PFSK-1 (cell line): ENCODE data around the gene LRRC27.

Experiments used
- FOXP2 ChIP-seq: optimal IDR thresholded peaks from 2 replicates; pipeline ENCODE3; 2011; ENCODE audit warnings: borderline replicate concordance, control low read depth, inconsistent platforms; ENCODE audit not compliant: insufficient read depth; ENCODE audit errors: extremely low read length, extremely low read depth
- POLR2AphosphoS5 ChIP-seq: IDR thresholded peaks from 2 replicates; pipeline ENCODE4 v1.6.1; 2012; ENCODE audit warnings: low read depth, mild to moderate bottlenecking, control low read depth, low read length, moderate library complexity
- REST ChIP-seq, 2 experiments: IDR thresholded peaks; 2 replicates each; pipeline versions ENCODE4 v1.6.1 to v1.8.0; 2011 to 2012; ENCODE audit warnings: low read depth in 2 of 2, low read length in 2 of 2, control low read depth in 1 of 2, inconsistent platforms in 1 of 2, mild to moderate bottlenecking in 1 of 2, moderate library complexity in 1 of 2; ENCODE audit not compliant: insufficient read depth in 1 of 2
- SIN3A ChIP-seq: IDR thresholded peaks from 2 replicates; pipeline ENCODE4 v1.6.1; 2012; ENCODE audit warnings: mild to moderate bottlenecking, low read length, moderate library complexity, borderline replicate concordance; ENCODE audit not compliant: insufficient read depth
- TAF1 ChIP-seq: IDR thresholded peaks from 2 replicates; pipeline ENCODE4 v1.6.1; 2012; ENCODE audit warnings: low read length, control low read depth, borderline replicate concordance; ENCODE audit not compliant: insufficient read depth

Gene LRRC27

GRCh38 chr10:132425757-132426155 is 93.8 kb downstream of the LRRC27 start:
- TF ChIP-seq TAF1, result no peak
- no peak for TF ChIP-seq POLR2AphosphoS5
- no peak for TF ChIP-seq FOXP2
- TF ChIP-seq REST (IDR thresholded peaks at IDR 0.05; ENCODE audit: insufficient read depth in 1 of 2, low read depth in 2 of 2, low read length in 2 of 2), result no peak
- no peak for TF ChIP-seq SIN3A

DNA sequence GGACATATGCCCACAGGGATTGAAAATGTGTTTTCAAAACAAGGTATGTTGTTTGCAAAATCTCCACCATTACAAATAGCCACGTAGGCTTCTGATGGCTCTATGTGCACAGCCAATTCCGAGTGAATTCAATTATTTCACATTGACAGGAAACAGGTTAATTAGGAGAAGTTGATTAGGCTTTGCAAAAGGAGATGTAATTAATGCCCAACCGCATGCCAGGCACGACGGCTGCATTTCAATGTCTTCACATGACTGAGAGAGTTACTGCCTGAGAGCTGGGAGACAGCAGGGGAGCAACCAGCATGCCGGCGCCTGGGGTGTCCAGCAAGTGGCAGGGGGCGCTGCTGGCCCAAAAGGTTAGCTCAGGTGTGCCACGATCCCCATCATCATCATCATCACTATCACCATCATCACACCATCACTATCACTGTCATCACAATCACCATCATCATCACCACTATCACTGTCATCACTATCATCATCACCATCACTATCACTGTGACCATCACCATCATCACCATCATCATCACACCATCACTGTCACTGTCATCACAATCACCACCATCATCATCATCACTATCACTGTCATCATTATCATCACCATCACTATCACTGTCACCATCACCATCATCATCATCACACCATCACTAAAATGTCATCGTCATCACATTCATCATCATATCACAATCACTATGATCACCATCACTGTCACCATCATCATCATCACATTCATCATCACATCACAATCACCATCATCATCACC is 95.2 kb downstream of the LRRC27 start:
- TF ChIP-seq SIN3A, result no peak
- TF ChIP-seq POLR2AphosphoS5, result no peak
- no peak for TF ChIP-seq TAF1
- TF ChIP-seq FOXP2, result no peak
- no peak for TF ChIP-seq REST (IDR thresholded peaks at IDR 0.05; ENCODE audit: insufficient read depth in 1 of 2, low read depth in 2 of 2, low read length in 2 of 2)

DNA sequence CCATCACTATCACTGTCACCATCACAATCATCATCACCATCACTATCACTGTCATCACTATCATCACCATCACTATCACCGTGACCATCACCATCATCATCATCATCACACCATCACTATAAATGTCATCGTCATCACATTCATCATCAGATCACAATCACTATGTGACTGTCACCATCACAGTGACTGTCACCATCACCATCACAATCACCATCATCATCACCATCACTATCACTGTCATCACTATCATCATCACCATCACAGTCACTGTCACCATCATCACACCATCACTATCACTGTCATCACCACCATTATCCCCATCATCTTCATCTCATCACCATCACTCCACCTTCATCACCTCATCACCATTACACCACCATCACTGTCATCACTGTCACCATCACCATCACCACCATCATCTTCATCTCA is 96.0 kb downstream of the LRRC27 start:
- no peak for TF ChIP-seq POLR2AphosphoS5
- no peak for TF ChIP-seq FOXP2
- TF ChIP-seq TAF1, result no peak
- no peak for TF ChIP-seq REST (IDR thresholded peaks at IDR 0.05; ENCODE audit: insufficient read depth in 1 of 2, low read depth in 2 of 2, low read length in 2 of 2)
- no peak for TF ChIP-seq SIN3A

GRCh38 chr10:132428486-132428995 is 96.5 kb downstream of the LRRC27 start:
- no peak for TF ChIP-seq FOXP2
- no peak for TF ChIP-seq TAF1
- no peak for TF ChIP-seq POLR2AphosphoS5
- TF ChIP-seq REST (IDR thresholded peaks at IDR 0.05; ENCODE audit: insufficient read depth in 1 of 2, low read depth in 2 of 2, low read length in 2 of 2), result no peak
- no peak for TF ChIP-seq SIN3A
